Common myeloid progenitor, CD34-positive (primary cell): Measurements from ENCODE around the gene LILRA2.
"Not testable (repeated sequence)": the region's sequence is repeated elsewhere in the genome, so short reads cannot be mapped to it uniquely, and the experiment has no call there.

ENCODE experiments used
- CTCF ChIA-PET: fragments of 350-600 bp; sonication (Branson Sonifier 250); formaldehyde crosslinking; loops from one replicate; lab custom pipeline; 2021; ENCODE audit warnings: antibody characterized with exemption; lab: Charles Lee
- POLR2A ChIA-PET: fragments of 350-600 bp; sonication (Branson Sonifier 250); formaldehyde crosslinking; loops from one replicate; lab custom pipeline; 2021; ENCODE audit warnings: antibody characterized with exemption; lab: Charles Lee
- DNase-seq, 3 donors: peaks; one replicate each; pipeline versions ENCODE4 v3.0.0 to v3.0.0-alpha.2; 2013
- H3K27ac ChIP-seq, 2 experiments: 1 replicate in 1 of 2; 2 replicates in 1 of 2; pipeline ENCODE4 v1.7.0; 2013; ENCODE audit warnings: inconsistent platforms in 2 of 2, low read length in 2 of 2, mild to moderate bottlenecking in 2 of 2, low read depth in 1 of 2, moderate library complexity in 1 of 2; ENCODE audit not compliant: severe bottlenecking in 2 of 2, insufficient read depth in 1 of 2, poor library complexity in 1 of 2
- H3K27me3 ChIP-seq, 5 experiments: replicated peaks in 2 of 5; 1 replicate in 3 of 5; 2 replicates in 2 of 5; pipeline versions ENCODE4 v1.6.1 to v1.7.0; 2013; ENCODE audit warnings: low read length in 4 of 5, mild to moderate bottlenecking in 2 of 5, moderate library complexity in 2 of 5, inconsistent platforms in 1 of 5; ENCODE audit not compliant: insufficient read depth in 5 of 5, control insufficient read depth in 4 of 5
- H3K36me3 ChIP-seq, 4 experiments: 1 replicate in 2 of 4; 2 replicates in 2 of 4; pipeline versions ENCODE4 v1.6.1 to v1.7.0; 2013; ENCODE audit warnings: low read length in 3 of 4, control low read depth in 1 of 4, mild to moderate bottlenecking in 1 of 4; ENCODE audit not compliant: control insufficient read depth in 4 of 4, insufficient read depth in 4 of 4
- H3K4me1 ChIP-seq, 4 experiments: 1 replicate in 3 of 4; 2 replicates in 1 of 4; pipeline versions ENCODE4 v1.6.1 to v1.7.1; 2013; ENCODE audit warnings: low read length in 3 of 4, mild to moderate bottlenecking in 3 of 4, control low read depth in 1 of 4, inconsistent platforms in 1 of 4, moderate library complexity in 1 of 4; ENCODE audit not compliant: control insufficient read depth in 4 of 4, insufficient read depth in 4 of 4; ENCODE audit errors: control extremely low read depth in 1 of 4
- H3K4me3 ChIP-seq, 7 experiments: 1 replicate in 4 of 7; 2 replicates in 3 of 7; pipeline versions ENCODE4 v1.5.1 to v1.7.0; 2013; ENCODE audit warnings: mild to moderate bottlenecking in 7 of 7, low read length in 6 of 7, moderate library complexity in 6 of 7, inconsistent platforms in 2 of 7, low read depth in 2 of 7, control low read depth in 1 of 7; ENCODE audit not compliant: insufficient read depth in 4 of 7, control insufficient read depth in 1 of 7; ENCODE audit errors: extremely low read depth in 1 of 7
- H3K9me3 ChIP-seq, 5 experiments: 1 replicate in 4 of 5; 2 replicates in 1 of 5; pipeline versions ENCODE4 v1.6.1 to v1.7.1; 2013; ENCODE audit warnings: low read length in 4 of 5, mild to moderate bottlenecking in 2 of 5, inconsistent platforms in 1 of 5, low read depth in 1 of 5, moderate library complexity in 1 of 5; ENCODE audit not compliant: control insufficient read depth in 4 of 5, insufficient read depth in 2 of 5; ENCODE audit errors: control extremely low read depth in 1 of 5
- WGBS: methylation state at CpG from one replicate; pipeline ENCODE4 v1.1.5; 2013; ENCODE audit not compliant: insufficient coverage; 5-methylcytosine and 5-hydroxymethylcytosine counted together

Gene LILRA2

GRCh38 chr19:54616821-54617560 is 43.4 kb downstream of the LILRA2 start:
- Histone ChIP-seq H3K9me3 (no peaks in the 10 kb centered on the region), H3K4me1 (no peaks in the 10 kb centered on the region), H3K36me3 (no peaks in the 10 kb centered on the region), H3K27me3 (no peaks in the 10 kb centered on the region), H3K27ac (no peak overlapping the region), H3K4me3 (no peak overlapping the region)
- ChIA-PET POLR2A (interaction anchor here (0.7 kb wide), 1 partner anchor 12 kb away, joined by 4 read pairs; no protein-coding TSS in a partner anchor), CTCF (no interaction called here)
- 91% methylated on average over 2 of the region's 5 CpGs for WGBS
- DNase-seq = no peak

GRCh38 chr19:54620464-54620863 is 46.9 kb downstream of the LILRA2 start:
- H3K4me3 ChIP-seq = no peak overlapping the region
- CTCF ChIA-PET = interaction anchor here (1.2 kb wide), 1 partner anchor 54 kb away, joined by 3 read pairs; no protein-coding TSS in a partner anchor
- H3K4me1 ChIP-seq = peaks cover 0 to 15% (median 11%) of the 10 kb centered on the region in 4 experiments
- no peaks in the 10 kb centered on the region for H3K9me3 ChIP-seq
- H3K36me3 ChIP-seq = no peaks in the 10 kb centered on the region
- H3K27me3 ChIP-seq = no peaks in the 10 kb centered on the region
- DNase-seq = no peak
- WGBS = 100% methylated on average over 1 of the region's 4 CpGs
- POLR2A ChIA-PET = no interaction called here
- H3K27ac ChIP-seq = no peak overlapping the region

GRCh38 chr19:54622431-54622830 is 48.8 kb downstream of the LILRA2 start:
- peaks cover 0 to 20% (median 13%) of the 10 kb centered on the region in 4 experiments for H3K4me1 ChIP-seq
- H3K36me3 ChIP-seq = no peaks in the 10 kb centered on the region
- H3K27ac ChIP-seq = no peak overlapping the region
- DNase-seq = no peak
- H3K27me3 ChIP-seq = no peaks in the 10 kb centered on the region
- H3K4me3 ChIP-seq = no peak overlapping the region
- ChIA-PET POLR2A (no interaction called here), CTCF (no interaction called here)
- peaks cover 0 to 7% (median 0%) of the 10 kb centered on the region in 5 experiments for H3K9me3 ChIP-seq
- WGBS = 100% methylated on average over 1 of the region's 4 CpGs

GRCh38 chr19:54624234-54624633 is 50.6 kb downstream of the LILRA2 start:
- peak in 2 of 3 donors; percentile 13 to 37 for DNase-seq
- H3K27ac ChIP-seq, H3K9me3 ChIP-seq, H3K36me3 ChIP-seq, H3K4me3 ChIP-seq, POLR2A ChIA-PET, H3K27me3 ChIP-seq, CTCF ChIA-PET: not testable (repeated sequence)
- H3K4me1 ChIP-seq = peaks cover 0 to 23% (median 22%) of the 10 kb centered on the region in 4 experiments
- WGBS = no CpG with 5 or more reads among the region's 10 CpGs

- H3K9me3 ChIP-seq, CTCF ChIA-PET, POLR2A ChIA-PET, H3K4me3 ChIP-seq, H3K36me3 ChIP-seq, H3K27me3 ChIP-seq, H3K27ac ChIP-seq: not testable (repeated sequence)
- DNase-seq = peak in 2 of 3 donors; percentile 40 to 63
- peaks cover 0 to 31% (median 29%) of the 10 kb centered on the region in 4 experiments for H3K4me1 ChIP-seq
- WGBS = 56% methylated on average over 5 of the region's 15 CpGs
These were observed 51.5 kb downstream of the LILRA2 start for GRCh38 chr19:54624934-54625730.

- WGBS = 96% methylated on average over 8 of the region's 8 CpGs
- Histone ChIP-seq H3K36me3 (no peaks in the 10 kb centered on the region), H3K27ac (no peak overlapping the region), H3K4me3 (no peak overlapping the region), H3K27me3 (no peaks in the 10 kb centered on the region), H3K4me1 (peaks cover 0 to 47% (median 44%) of the 10 kb centered on the region in 4 experiments), H3K9me3 (peaks cover 0 to 7% (median 0%) of the 10 kb centered on the region in 5 experiments)
- CTCF ChIA-PET = interaction anchor here (0.7 to 1.0 kb wide), 2 partner anchors 27 to 50 kb away, joined by 3 to 5 read pairs; no protein-coding TSS in a partner anchor
- no peak for DNase-seq
- POLR2A ChIA-PET = no interaction called here
These were observed 53.2 kb downstream of the LILRA2 start for GRCh38 chr19:54626757-54627156.

- H3K27me3 ChIP-seq, H3K4me3 ChIP-seq, H3K36me3 ChIP-seq, DNase-seq, H3K27ac ChIP-seq, POLR2A ChIA-PET, CTCF ChIA-PET, H3K9me3 ChIP-seq: not testable (repeated sequence)
- peaks cover 0 to 47% (median 44%) of the 10 kb centered on the region in 4 experiments for H3K4me1 ChIP-seq
- 92% methylated on average over 4 of the region's 4 CpGs for WGBS
These were observed 54.3 kb downstream of the LILRA2 start for GRCh38 chr19:54627912-54628311.
